IPS DF 4.7 (cell line): Measurements from ENCODE around the gene EFHD1.
"Not testable (repeated sequence)": the region's sequence is repeated elsewhere in the genome, so short reads cannot be mapped to it uniquely, and the experiment has no call there.

Experiments
- DNase-seq: peaks from one replicate; pipeline ENCODE4 v3.0.0-alpha.2; 2013; ENCODE audit warnings: low spot score; ENCODE audit errors: extremely low read depth

EFHD1 gene

GRCh38 chr2:232615339-232615738, 18.1 kb upstream of the EFHD1 start:
- no peak for DNase-seq

GRCh38 chr2:232621186-232621585, 12.2 kb upstream of the EFHD1 start:
- DNase-seq: no peak

GRCh38 chr2:232622563-232622962, 10.8 kb upstream of the EFHD1 start:
- DNase-seq: no peak

- no peak for DNase-seq
These were observed 9.3 kb upstream of the EFHD1 start for GRCh38 chr2:232623768-232624765.

GRCh38 chr2:232626584-232626983, 6.8 kb upstream of the EFHD1 start:
- no peak for DNase-seq

- no peak for DNase-seq
These were observed 4.8 kb upstream of the EFHD1 start for GRCh38 chr2:232628466-232629128.

GRCh38 chr2:232629129-232629475, 4.3 kb upstream of the EFHD1 start:
- DNase-seq: no peak

- no peak for DNase-seq
These were observed 1.0 kb upstream of the EFHD1 start for GRCh38 chr2:232632229-232632903.

GRCh38 chr2:232632904-232633412, 446 bp upstream of the EFHD1 start:
- no peak for DNase-seq

- DNase-seq: no peak
These were observed 1.1 kb downstream of the EFHD1 start for GRCh38 chr2:232634206-232635150.

- not testable (repeated sequence) for DNase-seq
These were observed 2.0 kb downstream of the EFHD1 start for GRCh38 chr2:232635376-232635775.

- no peak for DNase-seq
These were observed 2.4 kb downstream of the EFHD1 start for GRCh38 chr2:232635820-232636219.

- no peak for DNase-seq
These were observed 3.5 kb downstream of the EFHD1 start for GRCh38 chr2:232636788-232637420.

GRCh38 chr2:232637866-232638583, 4.6 kb downstream of the EFHD1 start:
- no peak for DNase-seq

GRCh38 chr2:232641153-232641848, 7.9 kb downstream of the EFHD1 start:
- DNase-seq: no peak

GRCh38 chr2:232643147-232643425, 9.7 kb downstream of the EFHD1 start:
- DNase-seq: no peak

- no peak for DNase-seq
These were observed 10.5 kb downstream of the EFHD1 start for GRCh38 chr2:232643813-232644347.

- no peak for DNase-seq
These were observed 11.7 kb downstream of the EFHD1 start for GRCh38 chr2:232645061-232645460.

- no peak for DNase-seq
These were observed 13.3 kb downstream of the EFHD1 start for GRCh38 chr2:232646726-232647125.
